Type B pancreatic cell (in vitro differentiated cells): ENCODE measurements around the gene EPS15. TPM values are rescaled to one million over a fixed set of nuclear protein-coding genes. Genes with fewer than 3 reads are reported as not detected.
"Not testable (repeated sequence)": the region's sequence is repeated elsewhere in the genome, so short reads cannot be mapped to it uniquely, and the experiment has no call there.

Experiments used
- DNase-seq: peaks from one replicate; pipeline ENCODE4 v3.0.0; 2021; ENCODE audit warnings: mixed read lengths; ENCODE audit not compliant: unreplicated experiment; ENCODE audit errors: extremely low spot score
- H3K27ac Mint-ChIP-seq: 2 replicates; pipeline ENCODE4 v1.8.0; 2021; ENCODE audit warnings: mild to moderate bottlenecking, mixed read lengths
- H3K27me3 Mint-ChIP-seq: 2 replicates; pipeline ENCODE4 v1.8.0; 2021; ENCODE audit warnings: mixed read lengths
- H3K36me3 Mint-ChIP-seq: 2 replicates; pipeline ENCODE4 v1.8.0; 2021; ENCODE audit warnings: mixed read lengths
- H3K4me1 Mint-ChIP-seq: one replicate; pipeline ENCODE4 v1.8.0; 2021; ENCODE audit warnings: mixed read lengths; ENCODE audit not compliant: unreplicated experiment
- H3K4me3 Mint-ChIP-seq: 2 replicates; pipeline ENCODE4 v1.8.0; 2021; ENCODE audit warnings: mild to moderate bottlenecking, mixed read lengths
- H3K9me3 Mint-ChIP-seq: 2 replicates; pipeline ENCODE4 v1.8.0; 2021; ENCODE audit warnings: mixed read lengths
- total RNA-seq: library from RNA; stranded (reverse); gene quantifications from 2 replicates; pipeline ENCODE4 v1.2.1, GENCODE V29; 2021; ENCODE audit warnings: low replicate concordance
- TF ChIP-seq, protein P1 (sequence below): fragments of 200-600 bp; sonication (generic); conservative IDR thresholded peaks from 2 replicates; pipeline ENCODE4 v1.5.0; 2021; ENCODE audit warnings: antibody characterized with exemption, mild to moderate bottlenecking

Gene EPS15
- total RNA-seq, 1 donor from 2014 or later = 49.4 TPM

DNA sequence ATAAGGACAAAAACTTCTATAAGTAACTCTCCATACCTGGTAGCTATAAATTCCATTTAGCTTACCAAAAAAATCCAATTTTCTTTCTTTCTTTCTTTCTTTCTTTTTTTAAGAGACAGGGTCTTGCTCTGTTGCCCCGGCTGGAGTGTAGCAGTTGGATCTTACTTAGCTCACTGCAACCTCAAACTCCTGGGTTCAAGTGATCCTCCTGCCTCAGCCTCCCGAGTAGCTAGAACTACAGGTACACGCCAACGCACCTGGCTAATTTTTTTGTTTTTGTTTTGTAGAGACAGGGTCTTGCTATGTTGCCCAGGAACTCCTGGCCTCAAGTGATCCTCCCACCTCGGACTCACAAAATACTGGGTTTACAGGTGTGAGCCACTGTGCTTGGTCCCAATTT lies 75.5 kb downstream of the EPS15 start:
- TF ChIP-seq, protein P1, sequence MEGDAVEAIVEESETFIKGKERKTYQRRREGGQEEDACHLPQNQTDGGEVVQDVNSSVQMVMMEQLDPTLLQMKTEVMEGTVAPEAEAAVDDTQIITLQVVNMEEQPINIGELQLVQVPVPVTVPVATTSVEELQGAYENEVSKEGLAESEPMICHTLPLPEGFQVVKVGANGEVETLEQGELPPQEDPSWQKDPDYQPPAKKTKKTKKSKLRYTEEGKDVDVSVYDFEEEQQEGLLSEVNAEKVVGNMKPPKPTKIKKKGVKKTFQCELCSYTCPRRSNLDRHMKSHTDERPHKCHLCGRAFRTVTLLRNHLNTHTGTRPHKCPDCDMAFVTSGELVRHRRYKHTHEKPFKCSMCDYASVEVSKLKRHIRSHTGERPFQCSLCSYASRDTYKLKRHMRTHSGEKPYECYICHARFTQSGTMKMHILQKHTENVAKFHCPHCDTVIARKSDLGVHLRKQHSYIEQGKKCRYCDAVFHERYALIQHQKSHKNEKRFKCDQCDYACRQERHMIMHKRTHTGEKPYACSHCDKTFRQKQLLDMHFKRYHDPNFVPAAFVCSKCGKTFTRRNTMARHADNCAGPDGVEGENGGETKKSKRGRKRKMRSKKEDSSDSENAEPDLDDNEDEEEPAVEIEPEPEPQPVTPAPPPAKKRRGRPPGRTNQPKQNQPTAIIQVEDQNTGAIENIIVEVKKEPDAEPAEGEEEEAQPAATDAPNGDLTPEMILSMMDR = no peak
- Mint-ChIP-seq H3K4me1 (peaks cover 3% of the 10 kb centered on the region), H3K9me3 (no peaks in the 10 kb centered on the region), H3K4me3 (no peak overlapping the region), H3K27me3 (no peaks in the 10 kb centered on the region), H3K27ac (no peak overlapping the region), H3K36me3 (peaks cover 7% of the 10 kb centered on the region)
- no peak for DNase-seq

DNA sequence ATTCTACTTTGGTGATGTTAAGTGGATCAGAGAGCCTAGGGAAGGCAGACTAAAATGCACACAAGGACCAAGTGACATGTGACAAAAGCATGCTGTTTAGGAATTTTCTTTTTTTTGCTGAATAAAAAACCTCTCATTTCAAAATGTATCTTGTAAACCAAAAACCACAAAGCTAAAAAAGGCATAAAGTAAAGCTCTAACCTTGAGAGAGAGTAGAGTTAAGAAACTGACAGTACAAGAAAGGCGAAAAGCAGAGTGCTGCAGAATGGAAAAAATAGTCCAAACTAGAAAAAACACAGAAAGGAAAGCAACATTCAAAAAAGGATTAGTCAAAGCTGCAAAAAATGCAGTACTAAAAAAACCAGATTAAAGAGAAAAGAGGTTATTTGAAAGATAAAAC lies 76.5 kb downstream of the EPS15 start:
- Mint-ChIP-seq H3K27ac (no peak overlapping the region), H3K36me3 (peaks cover 7% of the 10 kb centered on the region), H3K4me3 (no peak overlapping the region), H3K27me3 (no peaks in the 10 kb centered on the region), H3K9me3 (no peaks in the 10 kb centered on the region), H3K4me1 (peaks cover 3% of the 10 kb centered on the region)
- TF ChIP-seq, protein P1 = no peak
- DNase-seq = no peak

DNA sequence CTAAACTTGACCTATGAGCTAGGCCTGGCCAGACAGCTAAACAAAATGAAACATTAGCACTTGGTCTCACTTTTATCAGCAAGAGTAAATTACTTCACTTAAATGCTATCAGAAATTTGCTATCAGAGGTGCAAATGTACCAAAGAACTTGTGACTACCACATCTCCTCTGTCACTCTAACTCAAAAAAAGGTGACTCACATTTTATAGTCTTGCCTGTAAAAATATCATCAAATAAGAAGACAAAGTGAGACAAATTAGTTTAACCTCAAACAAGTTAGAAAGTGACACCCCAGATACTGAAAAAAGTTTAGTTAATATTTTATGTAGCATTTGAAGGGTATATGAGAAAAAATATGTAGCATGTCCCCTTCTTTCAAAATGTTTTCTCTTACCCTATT lies 76.9 kb downstream of the EPS15 start:
- TF ChIP-seq, protein P1 = no peak
- Mint-ChIP-seq H3K4me3 (no peak overlapping the region), H3K36me3 (peaks cover 4% of the 10 kb centered on the region), H3K27me3 (no peaks in the 10 kb centered on the region), H3K9me3 (no peaks in the 10 kb centered on the region), H3K27ac (no peak overlapping the region), H3K4me1 (peaks cover 3% of the 10 kb centered on the region)
- DNase-seq = no peak

DNA sequence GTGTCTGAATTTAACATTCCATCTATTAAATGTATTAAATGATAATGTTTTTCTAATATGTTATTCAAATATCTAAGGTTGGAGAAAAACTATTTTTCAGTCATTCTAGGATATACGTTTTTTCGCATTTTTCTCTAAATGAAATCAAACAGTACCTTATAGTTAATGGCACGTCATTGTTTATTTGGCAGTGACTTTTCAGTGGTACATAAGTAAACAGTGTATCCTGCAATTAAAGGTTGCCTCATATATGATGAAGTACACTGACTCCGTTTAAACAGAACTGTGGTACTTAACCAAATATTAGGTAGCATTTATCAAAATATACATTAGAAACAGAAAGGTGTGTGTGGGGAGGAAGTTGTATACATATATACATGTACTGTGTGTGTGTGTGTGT lies 79.2 kb downstream of the EPS15 start:
- no peaks in the 10 kb centered on the region for H3K27me3 Mint-ChIP-seq
- DNase-seq = no peak
- H3K4me1 Mint-ChIP-seq = peaks cover 2% of the 10 kb centered on the region
- no peaks in the 10 kb centered on the region for H3K9me3 Mint-ChIP-seq
- no peak overlapping the region for H3K4me3 Mint-ChIP-seq
- no peak overlapping the region for H3K27ac Mint-ChIP-seq
- peaks cover 9% of the 10 kb centered on the region for H3K36me3 Mint-ChIP-seq
- TF ChIP-seq, protein P1 = no peak

DNA sequence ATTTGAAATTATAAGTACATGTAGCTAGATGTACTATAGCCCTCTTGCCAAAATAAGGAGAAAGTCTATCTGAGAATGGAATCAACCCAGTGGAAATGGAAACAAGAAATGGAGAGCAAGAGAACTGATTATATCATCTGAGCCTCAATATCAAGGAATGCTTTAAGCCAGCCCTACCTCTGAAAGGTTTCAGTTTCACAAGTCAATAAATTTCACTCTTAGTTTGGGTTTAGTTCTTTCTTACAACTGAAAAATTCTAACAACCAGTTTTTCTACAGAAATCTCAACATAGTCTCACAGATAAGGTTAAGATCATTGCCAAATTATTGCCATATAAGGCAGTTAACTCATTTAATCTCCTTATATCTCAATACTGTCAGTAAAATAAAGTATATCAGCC lies 80.0 kb downstream of the EPS15 start:
- Mint-ChIP-seq H3K9me3 (no peaks in the 10 kb centered on the region), H3K4me3 (no peak overlapping the region), H3K36me3 (peaks cover 13% of the 10 kb centered on the region), H3K4me1 (no peaks in the 10 kb centered on the region), H3K27ac (no peak overlapping the region), H3K27me3 (no peaks in the 10 kb centered on the region)
- TF ChIP-seq, protein P1 = no peak
- no peak for DNase-seq

DNA sequence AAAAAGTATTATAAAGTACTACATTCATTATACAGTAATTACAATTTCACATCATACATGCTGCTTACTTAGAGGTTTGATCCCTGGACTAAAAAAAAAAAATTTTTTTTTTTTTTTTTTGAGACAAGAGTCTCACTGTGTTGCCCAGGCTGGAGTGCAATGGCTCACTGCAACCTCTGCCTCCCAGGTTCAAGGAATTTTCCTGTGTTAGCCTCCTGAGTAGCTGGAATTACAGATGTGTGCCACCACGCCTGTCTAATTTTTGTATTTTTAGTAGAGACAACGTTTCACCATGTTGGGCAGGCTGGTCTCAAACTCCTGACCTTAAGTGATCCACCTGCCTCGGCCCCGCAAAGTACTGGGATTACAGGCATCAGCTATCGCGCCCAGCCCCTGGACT lies 81.7 kb downstream of the EPS15 start:
- not testable (repeated sequence) for H3K27me3 Mint-ChIP-seq, DNase-seq, H3K9me3 Mint-ChIP-seq, H3K27ac Mint-ChIP-seq, H3K4me1 Mint-ChIP-seq, H3K4me3 Mint-ChIP-seq
- peaks cover 18% of the 10 kb centered on the region for H3K36me3 Mint-ChIP-seq
